Urinary bladder (tissue), 4 donors: ENCODE data around the gene HOXA4. TPM values are rescaled to one million over a fixed set of nuclear protein-coding genes. Genes with fewer than 3 reads are reported as not detected.

Source experiments
- DNase-seq: peaks from one replicate; pipeline ENCODE4 v3.0.0-alpha.2; 2015; ENCODE audit errors: extremely low spot score
- H3K27ac ChIP-seq: one replicate; pipeline ENCODE4 v1.5.1; 2013; ENCODE audit warnings: low read depth, mild to moderate bottlenecking, moderate library complexity
- H3K36me3 ChIP-seq: one replicate; pipeline ENCODE4 v1.6.1; 2013; ENCODE audit warnings: mild to moderate bottlenecking, moderate library complexity; ENCODE audit not compliant: insufficient read depth
- H3K4me1 ChIP-seq: one replicate; pipeline ENCODE4 v1.6.1; 2013; ENCODE audit warnings: mild to moderate bottlenecking, moderate library complexity; ENCODE audit not compliant: insufficient read depth
- H3K4me3 ChIP-seq: one replicate; pipeline ENCODE4 v1.5.1; 2013; ENCODE audit warnings: low read depth, low read length
- WGBS: extraction: QIAGEN DNeasy Blood & Tissue Kit; methylation state at CpG from one replicate; pipeline ENCODE4 v1.1.7; 2013; 5-methylcytosine and 5-hydroxymethylcytosine counted together
- polyA plus RNA-seq: library from polyadenylated mRNA; stranded (reverse); fragments of 200-250 nt; gene quantifications from one replicate; pipeline ENCODE4 v1.2.3, GENCODE V29; 2013
- total RNA-seq: library from RNA; depleted of rRNA; stranded (reverse); fragments of >200 nt; gene quantifications from one replicate; pipeline ENCODE4 v1.2.3, GENCODE V29; 2014
- donor health status: healthy with polysubstance abuse.
- donor health status: healthy.

HOXA4 gene
- total and polyA plus RNA-seq, 2 donors: 1.0 to 6.0 TPM

DNA sequence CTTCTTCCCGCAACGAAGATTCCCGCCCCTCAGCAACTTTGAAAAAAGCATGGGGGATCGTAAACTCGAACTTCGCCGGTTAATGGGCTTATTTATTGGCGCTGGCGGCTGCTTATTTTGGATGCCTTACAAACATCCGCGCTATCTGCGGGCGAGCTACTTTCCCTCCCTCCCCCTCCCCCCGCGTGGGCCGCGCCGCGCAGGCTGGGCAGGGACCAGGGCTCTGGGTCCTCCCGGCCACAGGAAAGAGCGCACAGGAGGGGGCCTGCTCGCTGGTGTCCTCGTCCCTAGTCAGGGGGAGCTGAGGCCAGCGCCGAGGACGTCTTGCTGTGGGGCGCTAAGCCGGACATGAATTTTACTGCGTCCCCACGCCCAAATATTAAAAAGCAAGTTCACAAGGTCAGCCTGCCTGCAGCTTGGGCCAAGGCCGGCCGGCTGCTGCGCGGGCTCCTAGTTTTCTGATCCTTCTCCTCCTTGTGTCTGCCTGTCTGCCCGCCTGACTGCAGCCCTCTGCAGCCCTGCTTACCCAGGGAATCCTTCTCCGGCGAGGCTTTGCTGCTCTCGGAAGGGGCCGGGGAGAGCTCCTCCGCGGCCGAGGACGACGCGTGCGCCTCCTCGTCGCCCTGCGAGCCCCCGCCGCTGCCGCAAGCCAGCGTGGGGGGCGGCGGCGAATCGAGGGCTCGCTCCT lies 42.4 kb upstream of the HOXA4 start:
- Histone ChIP-seq H3K27ac (peak overlapping the region; percentile 95), H3K4me1 (no peaks in the 10 kb centered on the region)

DNA sequence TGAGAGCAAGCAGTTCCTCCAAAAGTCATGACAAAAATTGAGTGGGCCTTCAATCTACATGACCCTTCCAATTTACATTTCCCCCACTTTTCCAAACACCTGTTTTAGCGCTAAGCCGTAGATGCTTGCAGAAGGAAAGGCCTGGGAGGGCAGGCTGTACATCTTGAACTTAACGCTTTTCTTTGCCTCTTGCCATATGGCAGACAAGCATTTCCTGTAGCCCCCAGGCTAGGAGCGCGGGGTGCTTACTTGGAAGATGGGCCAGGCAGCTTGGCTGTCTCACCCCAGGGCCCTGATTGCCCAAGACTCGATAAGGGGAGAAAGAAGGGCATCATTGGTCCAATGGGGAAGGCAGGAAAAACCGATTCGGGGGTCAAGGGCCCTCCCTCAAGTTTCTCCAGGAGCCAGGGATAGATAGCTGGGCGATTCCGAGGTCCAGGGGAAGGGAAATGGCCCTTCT lies 41.8 kb upstream of the HOXA4 start:
- H3K4me1 ChIP-seq: no peaks in the 10 kb centered on the region
- H3K27ac ChIP-seq: peak overlapping the region; percentile 87
- H3K36me3 ChIP-seq: peaks cover 2% of the 10 kb centered on the region
- no peak for DNase-seq
- H3K4me3 ChIP-seq: peak overlapping the region; percentile 83
- WGBS: 11% methylated on average over 10 of the region's 10 CpGs

More for the DNA sequence above, 42.4 kb upstream of the HOXA4 start:
- peaks cover 2% of the 10 kb centered on the region for H3K36me3 ChIP-seq
- peak overlapping the region; percentile 83 for H3K4me3 ChIP-seq
- no peak for DNase-seq
- under 1% methylated on average over 58 of the region's 58 CpGs for WGBS

DNA sequence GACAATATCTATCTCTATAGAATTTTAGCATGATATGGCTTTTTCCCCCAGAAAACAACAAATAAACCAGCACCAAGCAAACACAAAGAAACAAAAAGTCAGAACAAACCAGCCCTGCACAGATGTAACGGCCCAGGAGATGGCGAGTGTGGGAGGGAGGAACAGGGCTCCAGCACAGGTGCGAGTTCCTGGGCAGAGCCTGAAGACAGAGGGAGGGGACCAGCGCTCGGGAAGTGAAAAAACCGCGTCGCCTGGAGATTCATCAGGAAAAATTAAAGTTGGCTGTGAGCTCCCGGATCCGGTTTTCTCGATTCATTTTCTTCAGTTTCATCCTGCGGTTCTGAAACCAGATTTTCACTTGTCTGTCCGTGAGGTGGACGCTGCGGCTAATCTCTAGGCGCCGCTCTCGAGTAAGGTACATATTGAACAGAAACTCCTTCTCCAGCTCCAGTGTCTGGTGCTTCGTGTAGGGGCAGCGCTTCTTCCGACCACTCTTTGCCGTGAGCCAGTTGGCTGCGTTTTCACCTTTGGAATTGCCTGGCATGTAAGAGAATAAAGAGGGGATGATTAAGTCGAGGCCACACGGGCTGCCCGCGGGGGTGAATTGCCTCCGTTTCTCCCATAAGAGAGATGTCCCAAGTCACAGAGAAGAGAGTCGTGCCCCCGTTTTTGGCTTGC lies 41.2 kb upstream of the HOXA4 start:
- 19% methylated on average over 30 of the region's 30 CpGs for WGBS
- Histone ChIP-seq H3K36me3 (peaks cover 2% of the 10 kb centered on the region), H3K4me1 (no peaks in the 10 kb centered on the region), H3K27ac (peak overlapping the region; percentile 87), H3K4me3 (peak overlapping the region; percentile 83)
- no peak for DNase-seq

DNA sequence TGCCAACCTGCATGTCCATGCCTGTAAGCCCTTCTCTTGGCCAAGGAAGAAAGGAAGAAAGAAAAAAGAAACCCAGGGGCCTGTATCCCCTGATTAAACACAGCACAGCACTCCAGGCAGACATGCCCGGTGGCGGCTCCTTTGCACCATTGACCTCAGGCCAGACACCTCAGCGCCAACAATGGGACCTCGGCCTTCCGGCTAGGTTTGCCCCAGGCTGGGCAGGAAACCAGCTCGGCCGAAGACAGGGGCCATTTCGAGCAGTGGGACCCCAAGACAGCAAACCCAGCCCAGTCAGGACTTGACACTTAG lies 40.7 kb upstream of the HOXA4 start:
- WGBS: 17% methylated on average over 8 of the region's 8 CpGs

DNA sequence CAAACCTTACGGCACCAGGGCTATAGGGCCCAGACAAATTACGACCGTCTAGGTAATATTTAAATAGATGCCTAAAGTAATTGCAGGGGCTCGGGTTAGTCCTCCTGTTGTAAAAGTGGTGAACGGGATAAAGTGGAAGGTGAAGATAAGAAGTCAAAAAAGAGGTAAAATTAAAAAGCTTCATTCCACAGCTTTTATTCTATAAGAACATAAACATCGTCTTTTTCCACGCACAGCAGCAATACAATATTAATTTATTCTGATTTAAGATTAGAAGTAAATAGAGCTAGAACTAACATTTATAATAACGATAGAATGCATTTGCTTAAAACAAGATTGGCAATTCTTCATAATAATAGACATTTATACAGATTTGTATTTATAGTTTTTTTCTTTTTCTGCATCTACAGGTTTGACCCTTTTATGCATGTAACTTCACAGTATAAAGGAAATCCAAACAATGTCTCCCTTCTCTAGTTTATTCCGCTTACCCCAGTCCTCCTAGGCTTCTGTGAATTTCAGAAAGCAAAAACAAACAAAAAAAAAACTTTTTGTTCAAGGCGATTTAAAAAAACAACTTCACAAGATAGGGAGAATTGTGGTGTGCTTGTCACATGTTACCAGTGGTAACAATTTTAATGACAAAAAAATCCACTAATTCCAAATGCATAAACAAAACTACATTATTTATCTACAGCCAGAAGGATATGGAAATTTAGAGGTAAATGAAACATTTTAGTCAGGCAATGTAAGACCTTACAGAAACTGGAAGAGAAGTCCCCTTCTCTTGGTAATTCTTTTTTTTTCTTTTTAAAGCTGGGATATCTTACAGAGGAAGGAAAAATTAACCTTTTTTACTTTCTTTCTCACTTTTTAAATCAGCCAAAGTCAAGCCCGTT lies 40.1 kb upstream of the HOXA4 start:
- no peak for DNase-seq
- peak overlapping the region; percentile 83 for H3K4me3 ChIP-seq

More for the DNA sequence above, 40.7 kb upstream of the HOXA4 start:
- H3K4me1 ChIP-seq: no peaks in the 10 kb centered on the region
- peak overlapping the region; percentile 83 for H3K4me3 ChIP-seq
- no peak for DNase-seq
- H3K27ac ChIP-seq: peak overlapping the region; percentile 87
- H3K36me3 ChIP-seq: peaks cover 2% of the 10 kb centered on the region

DNA sequence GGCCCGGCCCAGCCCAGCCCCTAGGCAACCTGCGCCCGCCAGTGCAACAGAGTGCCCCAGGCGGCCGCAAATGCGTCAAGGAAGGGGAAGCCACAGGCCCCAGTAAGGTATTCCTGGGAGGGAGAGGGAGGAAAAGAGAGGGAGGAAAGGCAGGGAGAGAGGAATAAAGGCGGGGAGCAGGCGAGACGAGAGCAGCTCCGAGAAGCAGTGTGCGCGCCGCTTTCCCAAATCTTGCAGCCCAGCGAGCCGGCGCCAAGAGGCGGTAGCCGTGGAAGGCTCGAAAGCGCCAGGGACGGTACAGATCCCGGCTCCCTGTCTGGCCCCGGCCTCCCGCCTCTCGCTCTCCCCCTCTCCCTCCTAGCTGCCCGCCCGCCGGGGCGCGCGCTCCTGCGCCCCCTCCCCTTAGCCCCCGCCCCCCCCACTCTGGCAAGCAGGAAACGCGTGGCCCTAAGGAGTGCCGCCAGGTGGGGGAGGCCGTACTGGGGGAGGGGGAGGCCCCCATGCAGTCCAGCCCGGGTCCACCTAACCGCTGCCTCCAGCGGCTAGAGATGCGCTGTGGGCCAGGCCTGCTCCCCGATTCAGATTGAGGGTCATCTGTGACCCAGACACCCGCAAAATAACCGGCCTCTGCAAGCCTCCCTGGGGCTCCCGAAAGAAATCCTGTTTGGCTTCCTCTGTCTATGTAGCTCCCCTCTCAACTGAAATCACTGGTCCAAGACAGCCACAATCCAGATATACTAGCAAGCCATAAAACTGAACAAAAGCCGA lies 39.3 kb upstream of the HOXA4 start:
- WGBS: 2% methylated on average over 46 of the region's 46 CpGs
- H3K36me3 ChIP-seq: peaks cover 2% of the 10 kb centered on the region
- no peak for DNase-seq
- peak overlapping the region; percentile 57 for H3K4me3 ChIP-seq
- peak overlapping the region; percentile 98 for H3K27ac ChIP-seq
- H3K4me1 ChIP-seq: no peaks in the 10 kb centered on the region

More for the DNA sequence above, 40.1 kb upstream of the HOXA4 start:
- Histone ChIP-seq H3K4me1 (no peaks in the 10 kb centered on the region), H3K36me3 (peaks cover 2% of the 10 kb centered on the region), H3K27ac (peak overlapping the region; percentile 98)
- 24% methylated on average over 11 of the region's 11 CpGs for WGBS

DNA sequence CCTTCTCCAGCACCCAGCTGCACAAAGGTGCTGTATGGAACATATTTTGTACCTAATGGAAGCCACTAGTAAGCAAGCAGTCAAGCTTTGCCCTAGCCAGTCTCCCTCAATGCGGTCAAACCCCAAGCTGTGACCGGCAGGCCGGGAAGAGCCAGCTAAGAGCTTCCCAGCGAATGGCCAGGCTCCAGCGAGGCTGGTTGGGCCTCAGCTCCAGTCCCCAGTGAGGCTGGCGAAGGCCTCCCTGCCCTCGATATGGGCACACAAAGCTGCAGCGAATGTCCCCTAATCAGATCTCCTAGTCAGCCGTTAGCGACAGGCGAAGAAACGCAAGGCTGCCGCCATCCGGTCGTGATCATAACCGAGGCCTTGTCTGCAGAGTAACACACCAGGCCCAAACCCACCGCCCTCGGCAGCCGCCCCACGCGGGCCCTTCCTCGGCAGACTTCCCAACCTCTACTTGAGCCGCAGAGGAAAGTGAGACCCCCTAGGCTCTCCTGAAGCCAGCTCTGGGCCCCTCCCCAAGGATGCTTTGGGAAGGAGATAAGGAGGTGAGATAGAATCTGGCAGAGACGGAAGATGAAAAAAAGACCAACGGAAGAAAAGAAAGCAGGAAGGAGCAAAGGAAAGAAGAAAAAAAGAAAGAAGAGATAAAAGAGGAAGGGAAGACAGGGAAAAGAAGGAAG lies 37.8 kb upstream of the HOXA4 start:
- WGBS: 18% methylated on average over 25 of the region's 25 CpGs
- Histone ChIP-seq H3K4me3 (peak overlapping the region; percentile 57), H3K4me1 (no peaks in the 10 kb centered on the region), H3K36me3 (peaks cover 2% of the 10 kb centered on the region), H3K27ac (peak overlapping the region; percentile 98)
- DNase-seq: no peak

DNA sequence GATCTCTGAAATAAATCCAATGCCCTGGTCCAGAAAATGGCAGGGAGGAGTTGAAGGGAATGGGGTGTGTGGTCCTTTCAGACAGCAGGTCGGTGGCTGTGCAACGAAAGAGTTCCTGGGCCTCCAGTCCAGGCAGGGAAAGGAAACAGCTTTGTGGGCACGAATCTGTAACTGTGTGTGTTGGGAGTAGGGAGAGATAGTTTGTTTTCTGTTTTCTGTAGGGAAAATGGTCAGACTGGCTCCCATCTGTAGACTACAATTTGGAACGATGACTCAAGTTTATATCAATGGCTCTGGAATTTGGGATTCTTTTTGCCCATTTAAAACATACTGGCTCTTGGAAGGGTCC lies 37.3 kb upstream of the HOXA4 start:
- peak overlapping the region; percentile 57 for H3K4me3 ChIP-seq
- no peak for DNase-seq
- peak overlapping the region; percentile 98 for H3K27ac ChIP-seq
- no peaks in the 10 kb centered on the region for H3K4me1 ChIP-seq
- WGBS: 21% methylated on average over 4 of the region's 4 CpGs
- peaks cover 2% of the 10 kb centered on the region for H3K36me3 ChIP-seq

DNA sequence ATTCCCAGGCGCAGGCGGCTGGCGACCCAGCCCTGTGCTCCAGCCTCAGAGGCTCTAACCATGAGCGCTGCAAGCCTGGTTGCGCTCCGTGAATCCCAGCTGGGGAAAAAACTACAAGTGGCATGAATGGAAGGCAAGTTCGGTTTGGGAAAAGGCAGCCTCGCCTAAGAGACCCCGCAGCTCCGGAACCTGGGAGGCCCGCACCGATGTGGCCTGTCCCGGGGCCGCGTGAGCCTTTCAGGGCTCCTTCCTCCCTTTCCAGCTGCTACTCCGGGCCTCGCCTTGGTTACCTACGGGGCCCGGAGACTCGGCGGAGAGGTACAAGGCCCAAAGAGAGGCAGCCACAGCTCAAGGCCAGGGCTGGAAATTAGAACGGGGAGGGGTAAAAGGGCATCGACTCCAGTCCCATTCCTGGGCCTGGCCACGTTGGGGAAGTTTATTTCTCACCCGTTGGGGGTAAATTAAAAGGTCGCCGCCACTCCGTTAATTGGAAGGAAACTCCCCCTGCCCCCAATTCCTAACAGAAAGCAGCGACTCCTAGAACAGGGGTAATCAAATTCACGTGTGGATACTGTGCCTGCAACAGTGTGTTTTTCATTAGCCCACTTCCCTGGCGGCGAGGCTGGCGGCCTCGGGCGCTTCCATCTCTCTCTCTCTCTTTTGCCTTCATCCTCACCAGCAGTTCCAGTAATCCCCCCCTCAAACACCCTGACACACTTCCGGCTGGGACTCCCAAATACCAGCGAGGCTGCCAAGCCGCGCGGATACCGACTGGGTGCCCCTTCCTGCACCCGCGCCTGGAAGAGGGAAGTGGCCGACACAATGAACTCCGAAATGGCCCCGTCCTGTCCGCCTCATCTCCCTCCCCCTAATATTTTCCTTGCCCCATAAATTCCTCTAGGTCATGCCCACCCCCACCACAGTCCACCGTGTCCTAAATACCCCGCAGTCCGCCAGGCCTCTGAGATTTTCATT lies 36.3 kb upstream of the HOXA4 start:
- Histone ChIP-seq H3K4me1 (no peaks in the 10 kb centered on the region), H3K36me3 (peaks cover 2% of the 10 kb centered on the region), H3K27ac (peak overlapping the region; percentile 98), H3K4me3 (peak overlapping the region; percentile 74)
- no peak for DNase-seq
- WGBS: 14% methylated on average over 50 of the region's 50 CpGs

DNA sequence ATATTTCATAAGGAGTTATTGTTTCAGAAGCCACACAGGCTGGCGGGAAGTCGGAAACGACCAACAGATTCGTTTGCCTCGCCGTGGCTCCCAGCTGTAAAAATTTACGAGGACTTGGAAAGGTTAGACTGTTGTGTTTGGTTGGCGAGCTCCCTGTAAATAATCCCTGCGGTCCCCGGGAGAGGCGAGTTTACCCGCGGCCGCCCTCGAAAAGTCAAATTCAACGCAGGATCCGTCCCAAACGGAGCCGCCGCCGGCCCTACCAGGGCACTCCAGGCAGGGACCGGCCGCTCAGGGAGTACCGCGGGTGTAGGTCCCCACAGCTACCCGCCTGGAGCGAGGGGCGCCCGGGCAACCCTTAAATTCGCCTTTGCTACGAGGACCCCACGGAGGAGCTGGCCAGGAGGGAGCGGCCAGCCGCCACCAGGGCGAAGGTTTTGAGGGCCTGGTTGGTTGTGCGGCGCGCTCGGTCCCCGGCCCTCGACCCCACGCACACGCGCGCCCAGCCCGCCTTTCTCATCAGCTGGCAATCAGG lies 35.5 kb upstream of the HOXA4 start:
- H3K4me1 ChIP-seq: no peaks in the 10 kb centered on the region
- H3K27ac ChIP-seq: peak overlapping the region; percentile 98
- H3K36me3 ChIP-seq: no peaks in the 10 kb centered on the region
- DNase-seq: no peak
- peak overlapping the region; percentile 74 for H3K4me3 ChIP-seq
- 8% methylated on average over 46 of the region's 46 CpGs for WGBS

DNA sequence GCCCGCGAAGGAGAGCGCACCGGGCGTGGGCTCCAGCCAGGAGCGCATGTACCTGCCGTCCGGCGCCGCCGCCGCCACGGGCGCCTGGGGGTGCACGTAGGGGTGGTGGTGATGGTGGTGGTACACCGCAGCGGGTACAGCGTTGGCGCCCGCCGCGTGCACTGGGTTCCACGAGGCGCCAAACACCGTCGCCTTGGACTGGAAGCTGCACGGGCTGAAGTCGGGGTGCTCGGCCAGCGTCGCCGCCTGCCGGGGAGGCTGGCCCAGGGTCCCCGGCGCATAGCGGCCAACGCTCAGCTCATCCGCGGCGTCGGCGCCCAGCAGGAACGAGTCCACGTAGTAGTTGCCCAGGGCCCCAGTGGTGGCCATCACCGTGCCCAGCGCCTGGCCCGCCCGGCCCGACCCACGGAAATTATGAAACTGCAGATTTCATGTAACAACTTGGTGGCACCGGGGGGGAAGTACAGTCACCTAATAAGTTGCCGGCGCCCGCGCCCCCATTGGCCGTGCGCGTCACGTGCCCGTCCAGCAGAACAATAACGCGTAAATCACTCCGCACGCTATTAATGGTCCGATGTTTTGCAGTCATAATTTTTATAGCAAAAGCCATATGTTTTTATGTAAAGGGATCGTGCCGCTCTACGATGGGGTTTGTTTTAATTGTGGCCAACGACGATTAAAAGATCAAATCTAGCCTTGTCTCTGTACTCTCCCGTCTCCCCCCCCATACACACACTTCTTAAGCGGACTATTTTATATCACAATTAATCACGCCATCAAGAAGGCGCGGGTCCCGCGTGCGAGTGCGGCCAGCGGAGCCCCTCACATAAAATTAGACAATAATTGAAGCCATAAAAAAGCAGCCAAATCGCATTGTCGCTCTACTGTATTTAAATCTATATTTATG lies 34.8 kb upstream of the HOXA4 start, which contains the start of gene HOXA9:
TSS of gene HOXA9 (minus strand) at position 449 of the 907 bp plus-strand sequence. CDS start at position 369, 80 bp downstream.
- H3K4me3 ChIP-seq: peak within 1 kb of the TSS; percentile 74
- DNase-seq: peak; percentile 89
- WGBS: 2% methylated on average over 82 of the region's 82 CpGs
- no peaks in the 10 kb centered on the region for H3K4me1 ChIP-seq
- peak within 1 kb of the TSS; percentile 98 for H3K27ac ChIP-seq
- no peaks in the 10 kb centered on the region for H3K36me3 ChIP-seq
